ENCODE results near the gene OTOG. TPM values are rescaled to one million over a fixed set of nuclear protein-coding genes. Genes with fewer than 3 reads are reported as not detected.

The OTOG gene
- total and polyA plus RNA-seq, 2 donors (not counting 3 experiments of a cell fraction or from before 2014, with no cell fraction given): not detected

DNA sequence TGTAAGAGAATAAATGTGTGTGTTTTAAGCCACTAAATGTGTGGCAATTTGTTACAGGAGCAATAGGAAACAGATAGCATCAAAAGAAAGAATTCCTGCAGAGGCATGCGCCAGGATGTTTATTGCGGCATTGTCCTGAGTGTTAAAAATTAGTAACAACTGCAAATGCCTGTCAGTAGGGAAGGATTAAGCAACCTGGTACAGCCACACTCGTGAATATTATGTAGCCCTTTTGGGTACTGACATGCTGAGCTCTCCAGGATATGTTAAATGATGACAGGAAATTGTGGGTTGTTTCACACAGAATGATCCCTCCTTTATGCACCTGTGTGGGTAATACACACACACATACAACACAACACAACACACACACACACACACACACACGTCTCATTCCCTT lies 102.6 kb downstream of the OTOG start:
- FAIRE-seq (peak; percentile 69), DNase-seq (ENCODE audit: low read depth, low spot score) (peak; percentile 3)
- CTCF ChIA-PET: no interaction called here
- H3K79me2 ChIP-seq (ENCODE audit: control insufficient read depth, insufficient read depth, low read length): no peaks in the 10 kb centered on the region
- POLR2A ChIA-PET: no interaction called here
- no peak overlapping the region for H3K4me2 ChIP-seq (ENCODE audit: insufficient read depth, low read length)
- dilution Hi-C loops (cut with MboI; ENCODE audit: extremely low pct_ligation_motif_present, low sequenced_read_pairs): no loop called here
- no peak overlapping the region for H3K9ac ChIP-seq (replicated peaks; ENCODE audit: extremely low read depth, insufficient read depth, low read length)
- H3K9me1 ChIP-seq (replicated peaks; ENCODE audit: control insufficient read depth, extremely low read depth, insufficient read depth, low read length): no peaks in the 10 kb centered on the region
- no peak overlapping the region for H2AFZ ChIP-seq (ENCODE audit: low read depth, low read length)
- H3K27ac ChIP-seq (ENCODE audit: insufficient read depth, low read depth, low read length): no peak overlapping the region
- H4K20me1 ChIP-seq (replicated peaks; ENCODE audit: control insufficient read depth, extremely low read depth, insufficient read depth, low read length): no peaks in the 10 kb centered on the region
- H3K9me3 ChIP-seq (replicated peaks; ENCODE audit: control insufficient read depth, insufficient read depth, low read length): no peaks in the 10 kb centered on the region
- no peak overlapping the region for H3K4me3 ChIP-seq (replicated peaks in 1 of 3; ENCODE audit: insufficient read depth in 1 of 3, low read depth in 1 of 3, low read length in 3 of 3)
- no peaks in the 10 kb centered on the region for H3K36me3 ChIP-seq (ENCODE audit: control insufficient read depth in 2 of 2, extremely low read depth in 1 of 2, insufficient read depth in 2 of 2, low read length in 2 of 2)
- TF ChIP-seq EZH2 (IDR thresholded peaks at IDR 0.05; ENCODE audit: borderline replicate concordance, low read depth, low read length, severe bottlenecking) (no peak), GATA2 (IDR thresholded peaks at IDR 0.05; ENCODE audit: insufficient read depth, insufficient read length, low read depth, low read length) (peak; percentile 10)
- intact Hi-C loops (cut with micrococcal nuclease): no loop called here
- BruUV-seq (replicated peaks): no TSS peak
- H3K27me3 ChIP-seq (ENCODE audit: control insufficient read depth in 2 of 2, insufficient read depth in 2 of 2, low read length in 2 of 2): no peaks in the 10 kb centered on the region
- H3K4me1 ChIP-seq (ENCODE audit: control insufficient read depth, extremely low read depth, insufficient read depth, low read length): peaks cover 15% of the 10 kb centered on the region

DNA sequence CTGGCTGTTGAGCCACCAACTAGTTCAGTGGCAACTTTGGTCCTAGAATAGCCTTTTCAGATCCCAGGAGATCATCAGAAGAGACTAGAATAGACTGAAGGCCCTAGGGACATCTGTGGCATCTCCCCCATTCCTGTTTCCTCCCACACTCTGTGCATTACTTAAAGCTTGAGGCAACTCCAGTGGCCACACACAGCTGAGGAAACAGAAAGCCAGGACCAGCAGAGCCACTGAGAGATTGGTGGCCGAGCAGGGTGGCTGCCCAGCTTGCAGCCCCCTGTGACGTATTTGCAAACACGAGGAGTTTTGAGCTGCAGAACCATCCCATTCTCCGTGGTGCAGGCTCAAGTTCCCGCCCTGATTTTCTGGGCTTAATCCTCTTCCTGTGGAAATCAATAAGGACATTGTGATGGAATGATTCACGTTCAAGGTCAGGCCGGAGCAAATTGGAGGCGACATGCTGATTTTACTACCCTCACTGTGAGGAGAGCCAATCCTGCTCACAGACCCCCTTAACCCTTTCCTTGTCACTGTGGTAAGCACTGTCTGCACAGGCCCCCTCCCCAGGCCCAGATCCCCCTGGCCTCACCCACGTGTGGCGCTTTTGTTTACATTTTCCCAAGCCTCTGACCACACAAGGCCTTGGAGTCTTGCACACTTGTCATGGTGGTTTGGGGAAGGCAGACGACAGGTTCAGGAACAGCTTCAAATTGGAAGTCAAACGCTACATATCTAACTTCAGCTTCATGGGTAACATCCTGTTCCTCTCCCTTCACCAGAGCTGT lies 103.3 kb downstream of the OTOG start:
- H3K4me1 ChIP-seq (ENCODE audit: control insufficient read depth, extremely low read depth, insufficient read depth, low read length): peaks cover 15% of the 10 kb centered on the region
- H4K20me1 ChIP-seq (replicated peaks; ENCODE audit: control insufficient read depth, extremely low read depth, insufficient read depth, low read length): no peaks in the 10 kb centered on the region
- CTCF ChIA-PET: interaction anchor here (0.6 to 1.2 kb wide), 4 partner anchors 9 to 118 kb away, joined by 3 to 5 read pairs (median 4); no protein-coding TSS in a partner anchor
- H3K4me3 ChIP-seq (replicated peaks in 1 of 3; ENCODE audit: insufficient read depth in 1 of 3, low read depth in 1 of 3, low read length in 3 of 3): no peak overlapping the region
- no peaks in the 10 kb centered on the region for H3K9me1 ChIP-seq (replicated peaks; ENCODE audit: control insufficient read depth, extremely low read depth, insufficient read depth, low read length)
- DNase-seq (ENCODE audit: low read depth, low spot score) (peak; percentile 10), FAIRE-seq (peak; percentile 79)
- H3K9ac ChIP-seq (replicated peaks; ENCODE audit: extremely low read depth, insufficient read depth, low read length): no peak overlapping the region
- no peaks in the 10 kb centered on the region for H3K9me3 ChIP-seq (replicated peaks; ENCODE audit: control insufficient read depth, insufficient read depth, low read length)
- no peak overlapping the region for H3K27ac ChIP-seq (ENCODE audit: insufficient read depth, low read depth, low read length)
- POLR2A ChIA-PET: no interaction called here
- no peak overlapping the region for H3K4me2 ChIP-seq (ENCODE audit: insufficient read depth, low read length)
- no peaks in the 10 kb centered on the region for H3K36me3 ChIP-seq (ENCODE audit: control insufficient read depth in 2 of 2, extremely low read depth in 1 of 2, insufficient read depth in 2 of 2, low read length in 2 of 2)
- peaks cover 0 to 2% of the 10 kb centered on the region in 2 experiments for H3K27me3 ChIP-seq (ENCODE audit: control insufficient read depth in 2 of 2, insufficient read depth in 2 of 2, low read length in 2 of 2)
- no peak for TF ChIP-seq FOS (IDR thresholded peaks at IDR 0.05; ENCODE audit: borderline replicate concordance, insufficient read depth, low read length)
- TF ChIP-seq POLR2AphosphoS5 (IDR thresholded peaks at IDR 0.05; ENCODE audit: insufficient read depth, low read depth, low read length): peak; percentile 38
- TF ChIP-seq GATA2 (IDR thresholded peaks at IDR 0.05; ENCODE audit: insufficient read depth, insufficient read length, low read depth, low read length): no peak
- intact Hi-C loops (cut with micrococcal nuclease) (no loop called here), dilution Hi-C loops (cut with MboI; ENCODE audit: extremely low pct_ligation_motif_present, low sequenced_read_pairs) (no loop called here)
- H3K79me2 ChIP-seq (ENCODE audit: control insufficient read depth, insufficient read depth, low read length): no peaks in the 10 kb centered on the region
- peak overlapping the region; percentile 4 for H2AFZ ChIP-seq (ENCODE audit: low read depth, low read length)
- no TSS peak for BruUV-seq (replicated peaks)

Measured in endothelial cell of umbilical vein (primary cell).